Neural cell (in vitro differentiated cells): ENCODE data around the gene NTHL1.

ENCODE experiments used
- CTCF ChIP-seq: fragments of 450-650 bp; IDR thresholded peaks from 2 replicates; pipeline ENCODE4 v1.5.1; 2014; ENCODE audit warnings: antibody characterized with exemption, mild to moderate bottlenecking, moderate library complexity; ENCODE audit not compliant: poor library complexity, severe bottlenecking
- EZH2 ChIP-seq: fragments of 200-600, 300-800 bp; shearing (Covaris generic), sonication (generic); IDR thresholded peaks from 2 replicates; pipeline ENCODE4 v1.6.1; 2014; ENCODE audit warnings: antibody characterized with exemption, low read length, borderline replicate concordance, mild to moderate bottlenecking; ENCODE audit not compliant: insufficient read depth, poor library complexity, severe bottlenecking
- SMC3 ChIP-seq: fragments of 450-650 bp; conservative IDR thresholded peaks from 2 replicates; pipeline ENCODE4 v1.6.1; 2014; ENCODE audit warnings: antibody characterized with exemption, mild to moderate bottlenecking, moderate library complexity; ENCODE audit not compliant: poor library complexity

GRCh38 chr16:2082983-2083364, 35.3 kb upstream of the NTHL1 start:
- no peak for TF ChIP-seq EZH2
- TF ChIP-seq CTCF, result no peak
- TF ChIP-seq SMC3, result no peak
